Measurements from ENCODE around the gene MSI2. TPM values are rescaled to one million over a fixed set of nuclear protein-coding genes. Genes with fewer than 3 reads are reported as not detected.

The MSI2 gene
- total and polyA plus RNA-seq, 2 experiments from 2014 or later, result 18.9 to 41.8 TPM

DNA sequence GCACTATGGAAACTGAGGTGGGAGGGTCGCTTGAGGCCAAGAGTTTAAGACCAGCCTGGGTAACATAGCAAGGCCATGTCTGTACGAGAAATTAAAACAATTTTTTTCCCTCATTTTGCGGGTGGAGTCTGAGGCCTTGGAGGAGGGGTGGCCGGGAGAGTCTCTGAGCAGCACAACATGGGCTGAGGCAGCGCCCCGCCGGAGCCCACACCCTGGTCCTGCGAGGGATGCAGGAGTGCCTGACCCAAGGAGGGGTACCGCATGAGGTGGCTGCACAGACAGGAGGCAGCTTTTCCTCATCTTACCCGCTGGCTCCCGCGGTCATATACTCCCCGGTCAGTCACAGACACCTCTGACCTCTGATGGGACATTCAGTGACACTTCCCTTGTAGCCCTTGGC is 67.7 kb downstream of the MSI2 start:
- Histone ChIP-seq H4K20me1 (replicated peaks; ENCODE audit: insufficient read depth) (peaks cover 18% of the 10 kb centered on the region), H2AFZ (no peak overlapping the region), H3K79me2 (replicated peaks; ENCODE audit: insufficient read depth) (peaks cover 6% of the 10 kb centered on the region; the same call in 1 of the 2 replicates), H3K9me2 (ENCODE audit: insufficient read depth) (no peaks in the 10 kb centered on the region), H3K4me3 (no peak overlapping the region), H3F3A (replicated peaks; ENCODE audit: low read depth) (no peaks in the 10 kb centered on the region), H3K4me1 (ENCODE audit: insufficient read depth) (peaks cover 8% of the 10 kb centered on the region), H3K27ac (ENCODE audit: low read depth) (no peak overlapping the region), H3K27me3 (ENCODE audit: insufficient read depth) (no peaks in the 10 kb centered on the region), H3K4me2 (no peak overlapping the region), H3K36me3 (ENCODE audit: insufficient read depth) (no peaks in the 10 kb centered on the region)
- Mint-ChIP-seq H3K27ac (no peak overlapping the region), H3K27me3 (ENCODE audit: insufficient read depth, low read depth, poor library complexity) (peaks cover 7% of the 10 kb centered on the region), H3K4me1 (peaks cover 22% of the 10 kb centered on the region), H3K36me3 (ENCODE audit: low read depth) (peaks cover 2% of the 10 kb centered on the region), H3K4me3 (no peak overlapping the region), H3K9me3 (no peaks in the 10 kb centered on the region)
- ATAC-seq, result no peak
- no peak for DNase-seq (ENCODE audit: low spot score)
- TF ChIP-seq, protein P1, sequence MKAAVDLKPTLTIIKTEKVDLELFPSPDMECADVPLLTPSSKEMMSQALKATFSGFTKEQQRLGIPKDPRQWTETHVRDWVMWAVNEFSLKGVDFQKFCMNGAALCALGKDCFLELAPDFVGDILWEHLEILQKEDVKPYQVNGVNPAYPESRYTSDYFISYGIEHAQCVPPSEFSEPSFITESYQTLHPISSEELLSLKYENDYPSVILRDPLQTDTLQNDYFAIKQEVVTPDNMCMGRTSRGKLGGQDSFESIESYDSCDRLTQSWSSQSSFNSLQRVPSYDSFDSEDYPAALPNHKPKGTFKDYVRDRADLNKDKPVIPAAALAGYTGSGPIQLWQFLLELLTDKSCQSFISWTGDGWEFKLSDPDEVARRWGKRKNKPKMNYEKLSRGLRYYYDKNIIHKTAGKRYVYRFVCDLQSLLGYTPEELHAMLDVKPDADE (IDR thresholded peaks at IDR 0.05), result no peak
- TF ChIP-seq EZH2phosphoT487 (IDR thresholded peaks at IDR 0.05; ENCODE audit: unreplicated experiment) (no peak), ZNF331 (CRISPR knock-in tag; IDR thresholded peaks at IDR 0.05; ENCODE audit: low read depth) (no peak), POLR2AphosphoS5 (IDR thresholded peaks at IDR 0.05; ENCODE audit: low read depth) (no peak), JUNB (IDR thresholded peaks at IDR 0.05; ENCODE audit: unreplicated experiment) (no peak), CREB1 (CRISPR knock-in tag; IDR thresholded peaks at IDR 0.05; ENCODE audit: low read depth) (no peak), NANOG (IDR thresholded peaks at IDR 0.05; ENCODE audit: borderline replicate concordance) (no peak), EZH2 (IDR thresholded peaks at IDR 0.05; ENCODE audit: low read depth, unreplicated experiment) (no peak), STAT1 (IDR thresholded peaks at IDR 0.05; ENCODE audit: unreplicated experiment) (no peak), ZNF114 (CRISPR knock-in tag; IDR thresholded peaks at IDR 0.05) (no peak)
- TF ChIP-seq, protein P2, sequence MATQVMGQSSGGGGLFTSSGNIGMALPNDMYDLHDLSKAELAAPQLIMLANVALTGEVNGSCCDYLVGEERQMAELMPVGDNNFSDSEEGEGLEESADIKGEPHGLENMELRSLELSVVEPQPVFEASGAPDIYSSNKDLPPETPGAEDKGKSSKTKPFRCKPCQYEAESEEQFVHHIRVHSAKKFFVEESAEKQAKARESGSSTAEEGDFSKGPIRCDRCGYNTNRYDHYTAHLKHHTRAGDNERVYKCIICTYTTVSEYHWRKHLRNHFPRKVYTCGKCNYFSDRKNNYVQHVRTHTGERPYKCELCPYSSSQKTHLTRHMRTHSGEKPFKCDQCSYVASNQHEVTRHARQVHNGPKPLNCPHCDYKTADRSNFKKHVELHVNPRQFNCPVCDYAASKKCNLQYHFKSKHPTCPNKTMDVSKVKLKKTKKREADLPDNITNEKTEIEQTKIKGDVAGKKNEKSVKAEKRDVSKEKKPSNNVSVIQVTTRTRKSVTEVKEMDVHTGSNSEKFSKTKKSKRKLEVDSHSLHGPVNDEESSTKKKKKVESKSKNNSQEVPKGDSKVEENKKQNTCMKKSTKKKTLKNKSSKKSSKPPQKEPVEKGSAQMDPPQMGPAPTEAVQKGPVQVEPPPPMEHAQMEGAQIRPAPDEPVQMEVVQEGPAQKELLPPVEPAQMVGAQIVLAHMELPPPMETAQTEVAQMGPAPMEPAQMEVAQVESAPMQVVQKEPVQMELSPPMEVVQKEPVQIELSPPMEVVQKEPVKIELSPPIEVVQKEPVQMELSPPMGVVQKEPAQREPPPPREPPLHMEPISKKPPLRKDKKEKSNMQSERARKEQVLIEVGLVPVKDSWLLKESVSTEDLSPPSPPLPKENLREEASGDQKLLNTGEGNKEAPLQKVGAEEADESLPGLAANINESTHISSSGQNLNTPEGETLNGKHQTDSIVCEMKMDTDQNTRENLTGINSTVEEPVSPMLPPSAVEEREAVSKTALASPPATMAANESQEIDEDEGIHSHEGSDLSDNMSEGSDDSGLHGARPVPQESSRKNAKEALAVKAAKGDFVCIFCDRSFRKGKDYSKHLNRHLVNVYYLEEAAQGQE (IDR thresholded peaks at IDR 0.05; ENCODE audit: unreplicated experiment), result no peak
- TF ChIP-seq, protein P3, sequence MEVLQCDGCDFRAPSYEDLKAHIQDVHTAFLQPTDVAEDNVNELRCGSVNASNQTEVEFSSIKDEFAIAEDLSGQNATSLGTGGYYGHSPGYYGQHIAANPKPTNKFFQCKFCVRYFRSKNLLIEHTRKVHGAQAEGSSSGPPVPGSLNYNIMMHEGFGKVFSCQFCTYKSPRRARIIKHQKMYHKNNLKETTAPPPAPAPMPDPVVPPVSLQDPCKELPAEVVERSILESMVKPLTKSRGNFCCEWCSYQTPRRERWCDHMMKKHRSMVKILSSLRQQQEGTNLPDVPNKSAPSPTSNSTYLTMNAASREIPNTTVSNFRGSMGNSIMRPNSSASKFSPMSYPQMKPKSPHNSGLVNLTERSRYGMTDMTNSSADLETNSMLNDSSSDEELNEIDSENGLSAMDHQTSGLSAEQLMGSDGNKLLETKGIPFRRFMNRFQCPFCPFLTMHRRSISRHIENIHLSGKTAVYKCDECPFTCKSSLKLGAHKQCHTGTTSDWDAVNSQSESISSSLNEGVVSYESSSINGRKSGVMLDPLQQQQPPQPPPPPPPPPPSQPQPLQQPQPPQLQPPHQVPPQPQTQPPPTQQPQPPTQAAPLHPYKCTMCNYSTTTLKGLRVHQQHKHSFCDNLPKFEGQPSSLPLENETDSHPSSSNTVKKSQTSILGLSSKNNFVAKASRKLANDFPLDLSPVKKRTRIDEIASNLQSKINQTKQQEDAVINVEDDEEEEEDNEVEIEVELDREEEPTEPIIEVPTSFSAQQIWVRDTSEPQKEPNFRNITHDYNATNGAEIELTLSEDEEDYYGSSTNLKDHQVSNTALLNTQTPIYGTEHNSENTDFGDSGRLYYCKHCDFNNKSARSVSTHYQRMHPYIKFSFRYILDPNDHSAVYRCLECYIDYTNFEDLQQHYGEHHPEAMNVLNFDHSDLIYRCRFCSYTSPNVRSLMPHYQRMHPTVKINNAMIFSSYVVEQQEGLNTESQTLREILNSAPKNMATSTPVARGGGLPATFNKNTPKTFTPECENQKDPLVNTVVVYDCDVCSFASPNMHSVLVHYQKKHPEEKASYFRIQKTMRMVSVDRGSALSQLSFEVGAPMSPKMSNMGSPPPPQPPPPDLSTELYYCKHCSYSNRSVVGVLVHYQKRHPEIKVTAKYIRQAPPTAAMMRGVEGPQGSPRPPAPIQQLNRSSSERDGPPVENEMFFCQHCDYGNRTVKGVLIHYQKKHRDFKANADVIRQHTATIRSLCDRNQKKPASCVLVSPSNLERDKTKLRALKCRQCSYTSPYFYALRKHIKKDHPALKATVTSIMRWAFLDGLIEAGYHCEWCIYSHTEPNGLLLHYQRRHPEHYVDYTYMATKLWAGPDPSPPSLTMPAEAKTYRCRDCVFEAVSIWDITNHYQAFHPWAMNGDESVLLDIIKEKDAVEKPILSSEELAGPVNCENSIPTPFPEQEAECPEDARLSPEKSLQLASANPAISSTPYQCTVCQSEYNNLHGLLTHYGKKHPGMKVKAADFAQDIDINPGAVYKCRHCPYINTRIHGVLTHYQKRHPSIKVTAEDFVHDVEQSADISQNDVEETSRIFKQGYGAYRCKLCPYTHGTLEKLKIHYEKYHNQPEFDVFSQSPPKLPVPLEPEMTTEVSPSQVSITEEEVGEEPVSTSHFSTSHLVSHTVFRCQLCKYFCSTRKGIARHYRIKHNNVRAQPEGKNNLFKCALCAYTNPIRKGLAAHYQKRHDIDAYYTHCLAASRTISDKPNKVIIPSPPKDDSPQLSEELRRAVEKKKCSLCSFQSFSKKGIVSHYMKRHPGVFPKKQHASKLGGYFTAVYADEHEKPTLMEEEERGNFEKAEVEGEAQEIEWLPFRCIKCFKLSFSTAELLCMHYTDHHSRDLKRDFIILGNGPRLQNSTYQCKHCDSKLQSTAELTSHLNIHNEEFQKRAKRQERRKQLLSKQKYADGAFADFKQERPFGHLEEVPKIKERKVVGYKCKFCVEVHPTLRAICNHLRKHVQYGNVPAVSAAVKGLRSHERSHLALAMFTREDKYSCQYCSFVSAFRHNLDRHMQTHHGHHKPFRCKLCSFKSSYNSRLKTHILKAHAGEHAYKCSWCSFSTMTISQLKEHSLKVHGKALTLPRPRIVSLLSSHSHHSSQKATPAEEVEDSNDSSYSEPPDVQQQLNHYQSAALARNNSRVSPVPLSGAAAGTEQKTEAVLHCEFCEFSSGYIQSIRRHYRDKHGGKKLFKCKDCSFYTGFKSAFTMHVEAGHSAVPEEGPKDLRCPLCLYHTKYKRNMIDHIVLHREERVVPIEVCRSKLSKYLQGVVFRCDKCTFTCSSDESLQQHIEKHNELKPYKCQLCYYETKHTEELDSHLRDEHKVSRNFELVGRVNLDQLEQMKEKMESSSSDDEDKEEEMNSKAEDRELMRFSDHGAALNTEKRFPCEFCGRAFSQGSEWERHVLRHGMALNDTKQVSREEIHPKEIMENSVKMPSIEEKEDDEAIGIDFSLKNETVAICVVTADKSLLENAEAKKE (CRISPR knock-in tag; IDR thresholded peaks at IDR 0.05), result no peak
- TF ChIP-seq, protein P4, sequence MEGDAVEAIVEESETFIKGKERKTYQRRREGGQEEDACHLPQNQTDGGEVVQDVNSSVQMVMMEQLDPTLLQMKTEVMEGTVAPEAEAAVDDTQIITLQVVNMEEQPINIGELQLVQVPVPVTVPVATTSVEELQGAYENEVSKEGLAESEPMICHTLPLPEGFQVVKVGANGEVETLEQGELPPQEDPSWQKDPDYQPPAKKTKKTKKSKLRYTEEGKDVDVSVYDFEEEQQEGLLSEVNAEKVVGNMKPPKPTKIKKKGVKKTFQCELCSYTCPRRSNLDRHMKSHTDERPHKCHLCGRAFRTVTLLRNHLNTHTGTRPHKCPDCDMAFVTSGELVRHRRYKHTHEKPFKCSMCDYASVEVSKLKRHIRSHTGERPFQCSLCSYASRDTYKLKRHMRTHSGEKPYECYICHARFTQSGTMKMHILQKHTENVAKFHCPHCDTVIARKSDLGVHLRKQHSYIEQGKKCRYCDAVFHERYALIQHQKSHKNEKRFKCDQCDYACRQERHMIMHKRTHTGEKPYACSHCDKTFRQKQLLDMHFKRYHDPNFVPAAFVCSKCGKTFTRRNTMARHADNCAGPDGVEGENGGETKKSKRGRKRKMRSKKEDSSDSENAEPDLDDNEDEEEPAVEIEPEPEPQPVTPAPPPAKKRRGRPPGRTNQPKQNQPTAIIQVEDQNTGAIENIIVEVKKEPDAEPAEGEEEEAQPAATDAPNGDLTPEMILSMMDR (conservative IDR thresholded peaks at IDR 0.05; ENCODE audit: low read depth in 2 of 2), result no peak

All from GM23338 (cell line).